ENCODE data around the gene NCK2.

- TF ChIP-seq, protein P1, sequence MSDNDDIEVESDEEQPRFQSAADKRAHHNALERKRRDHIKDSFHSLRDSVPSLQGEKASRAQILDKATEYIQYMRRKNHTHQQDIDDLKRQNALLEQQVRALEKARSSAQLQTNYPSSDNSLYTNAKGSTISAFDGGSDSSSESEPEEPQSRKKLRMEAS (IDR thresholded peaks at IDR 0.05) = no peak
- no peak for TF ChIP-seq RAD21 (IDR thresholded peaks at IDR 0.05; ENCODE audit: low read depth)
- TF ChIP-seq, protein P2, sequence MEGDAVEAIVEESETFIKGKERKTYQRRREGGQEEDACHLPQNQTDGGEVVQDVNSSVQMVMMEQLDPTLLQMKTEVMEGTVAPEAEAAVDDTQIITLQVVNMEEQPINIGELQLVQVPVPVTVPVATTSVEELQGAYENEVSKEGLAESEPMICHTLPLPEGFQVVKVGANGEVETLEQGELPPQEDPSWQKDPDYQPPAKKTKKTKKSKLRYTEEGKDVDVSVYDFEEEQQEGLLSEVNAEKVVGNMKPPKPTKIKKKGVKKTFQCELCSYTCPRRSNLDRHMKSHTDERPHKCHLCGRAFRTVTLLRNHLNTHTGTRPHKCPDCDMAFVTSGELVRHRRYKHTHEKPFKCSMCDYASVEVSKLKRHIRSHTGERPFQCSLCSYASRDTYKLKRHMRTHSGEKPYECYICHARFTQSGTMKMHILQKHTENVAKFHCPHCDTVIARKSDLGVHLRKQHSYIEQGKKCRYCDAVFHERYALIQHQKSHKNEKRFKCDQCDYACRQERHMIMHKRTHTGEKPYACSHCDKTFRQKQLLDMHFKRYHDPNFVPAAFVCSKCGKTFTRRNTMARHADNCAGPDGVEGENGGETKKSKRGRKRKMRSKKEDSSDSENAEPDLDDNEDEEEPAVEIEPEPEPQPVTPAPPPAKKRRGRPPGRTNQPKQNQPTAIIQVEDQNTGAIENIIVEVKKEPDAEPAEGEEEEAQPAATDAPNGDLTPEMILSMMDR (IDR thresholded peaks at IDR 0.05 in 2 of 3, conservative IDR thresholded peaks at IDR 0.05 in 1 of 3; ENCODE audit: borderline replicate concordance in 1 of 3, insufficient read depth in 1 of 3, low read depth in 2 of 3, low read length in 2 of 3) = no peak
- TF ChIP-seq POLR2AphosphoS5 (IDR thresholded peaks at IDR 0.05; ENCODE audit: low read depth, low read length) = no peak
- no peak for TF ChIP-seq EZH2 (IDR thresholded peaks at IDR 0.05)
- TF ChIP-seq, protein P3, sequence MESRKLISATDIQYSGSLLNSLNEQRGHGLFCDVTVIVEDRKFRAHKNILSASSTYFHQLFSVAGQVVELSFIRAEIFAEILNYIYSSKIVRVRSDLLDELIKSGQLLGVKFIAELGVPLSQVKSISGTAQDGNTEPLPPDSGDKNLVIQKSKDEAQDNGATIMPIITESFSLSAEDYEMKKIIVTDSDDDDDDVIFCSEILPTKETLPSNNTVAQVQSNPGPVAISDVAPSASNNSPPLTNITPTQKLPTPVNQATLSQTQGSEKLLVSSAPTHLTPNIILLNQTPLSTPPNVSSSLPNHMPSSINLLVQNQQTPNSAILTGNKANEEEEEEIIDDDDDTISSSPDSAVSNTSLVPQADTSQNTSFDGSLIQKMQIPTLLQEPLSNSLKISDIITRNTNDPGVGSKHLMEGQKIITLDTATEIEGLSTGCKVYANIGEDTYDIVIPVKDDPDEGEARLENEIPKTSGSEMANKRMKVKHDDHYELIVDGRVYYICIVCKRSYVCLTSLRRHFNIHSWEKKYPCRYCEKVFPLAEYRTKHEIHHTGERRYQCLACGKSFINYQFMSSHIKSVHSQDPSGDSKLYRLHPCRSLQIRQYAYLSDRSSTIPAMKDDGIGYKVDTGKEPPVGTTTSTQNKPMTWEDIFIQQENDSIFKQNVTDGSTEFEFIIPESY (IDR thresholded peaks at IDR 0.05; ENCODE audit: extremely low read depth, insufficient replicate concordance, low read length) = no peak
- TF ChIP-seq, protein P4, sequence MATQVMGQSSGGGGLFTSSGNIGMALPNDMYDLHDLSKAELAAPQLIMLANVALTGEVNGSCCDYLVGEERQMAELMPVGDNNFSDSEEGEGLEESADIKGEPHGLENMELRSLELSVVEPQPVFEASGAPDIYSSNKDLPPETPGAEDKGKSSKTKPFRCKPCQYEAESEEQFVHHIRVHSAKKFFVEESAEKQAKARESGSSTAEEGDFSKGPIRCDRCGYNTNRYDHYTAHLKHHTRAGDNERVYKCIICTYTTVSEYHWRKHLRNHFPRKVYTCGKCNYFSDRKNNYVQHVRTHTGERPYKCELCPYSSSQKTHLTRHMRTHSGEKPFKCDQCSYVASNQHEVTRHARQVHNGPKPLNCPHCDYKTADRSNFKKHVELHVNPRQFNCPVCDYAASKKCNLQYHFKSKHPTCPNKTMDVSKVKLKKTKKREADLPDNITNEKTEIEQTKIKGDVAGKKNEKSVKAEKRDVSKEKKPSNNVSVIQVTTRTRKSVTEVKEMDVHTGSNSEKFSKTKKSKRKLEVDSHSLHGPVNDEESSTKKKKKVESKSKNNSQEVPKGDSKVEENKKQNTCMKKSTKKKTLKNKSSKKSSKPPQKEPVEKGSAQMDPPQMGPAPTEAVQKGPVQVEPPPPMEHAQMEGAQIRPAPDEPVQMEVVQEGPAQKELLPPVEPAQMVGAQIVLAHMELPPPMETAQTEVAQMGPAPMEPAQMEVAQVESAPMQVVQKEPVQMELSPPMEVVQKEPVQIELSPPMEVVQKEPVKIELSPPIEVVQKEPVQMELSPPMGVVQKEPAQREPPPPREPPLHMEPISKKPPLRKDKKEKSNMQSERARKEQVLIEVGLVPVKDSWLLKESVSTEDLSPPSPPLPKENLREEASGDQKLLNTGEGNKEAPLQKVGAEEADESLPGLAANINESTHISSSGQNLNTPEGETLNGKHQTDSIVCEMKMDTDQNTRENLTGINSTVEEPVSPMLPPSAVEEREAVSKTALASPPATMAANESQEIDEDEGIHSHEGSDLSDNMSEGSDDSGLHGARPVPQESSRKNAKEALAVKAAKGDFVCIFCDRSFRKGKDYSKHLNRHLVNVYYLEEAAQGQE (IDR thresholded peaks at IDR 0.05; ENCODE audit: low read depth) = no peak
- TF ChIP-seq POLR2A (IDR thresholded peaks at IDR 0.05; ENCODE audit: borderline replicate concordance, extremely low read depth, insufficient read depth, insufficient read length) = no peak
- TF ChIP-seq EZH2phosphoT487 (IDR thresholded peaks at IDR 0.05; ENCODE audit: borderline replicate concordance) = no peak
These were observed 125.3 kb downstream of the NCK2 start for GRCh38 chr2:105870062-105870461.
